HUES6 (cell line): ENCODE results near the gene DLGAP1.

Source experiments
- H3K27ac ChIP-seq: 2 replicates; pipeline ENCODE4 v1.7.0; 2013; ENCODE audit warnings: low read depth, mild to moderate bottlenecking, low read length, inconsistent platforms
- H3K27me3 ChIP-seq: 2 replicates; pipeline ENCODE4 v1.6.1; 2013; ENCODE audit warnings: low read length; ENCODE audit not compliant: control insufficient read depth, insufficient read depth
- H3K36me3 ChIP-seq: 2 replicates; pipeline ENCODE4 v1.6.1; 2013; ENCODE audit warnings: low read length; ENCODE audit not compliant: control insufficient read depth, insufficient read depth
- H3K4me1 ChIP-seq: 2 replicates; pipeline ENCODE4 v1.6.1; 2013; ENCODE audit warnings: low read length; ENCODE audit not compliant: control insufficient read depth, insufficient read depth
- H3K4me3 ChIP-seq: 2 replicates; pipeline ENCODE4 v1.5.1; 2013; ENCODE audit warnings: low read depth, low read length
- H3K9ac ChIP-seq: one replicate; pipeline ENCODE4 v1.6.1; 2013; ENCODE audit warnings: mild to moderate bottlenecking, low read length
- H3K9me3 ChIP-seq: 2 replicates; pipeline ENCODE4 v1.6.1; 2013; ENCODE audit warnings: low read depth, low read length; ENCODE audit not compliant: control insufficient read depth, insufficient read depth

DLGAP1 gene

DNA sequence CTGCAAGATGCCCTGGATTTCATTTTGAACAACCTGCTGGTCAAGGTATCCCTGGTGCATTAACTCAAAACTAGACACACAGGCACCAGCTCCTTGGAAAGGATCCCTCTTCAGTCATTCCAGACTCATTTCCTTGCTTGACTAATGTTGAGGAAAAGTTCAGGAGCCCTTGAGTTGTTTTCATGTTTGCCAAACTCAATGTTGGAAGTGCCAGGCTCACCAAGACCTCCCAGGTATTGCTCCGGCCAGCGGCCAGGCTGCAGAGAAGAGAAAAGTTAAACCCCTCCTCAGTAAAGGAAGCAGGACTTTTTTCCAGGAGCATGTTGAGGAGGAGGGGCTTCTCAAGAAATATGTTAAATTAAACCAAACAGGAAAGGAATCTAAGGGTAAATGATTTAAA is 962.4 kb downstream of the DLGAP1 start:
- no peak overlapping the region for H3K27ac ChIP-seq
- peaks cover 5% of the 10 kb centered on the region; the same call in 1 of the 2 replicates for H3K27me3 ChIP-seq
- H3K4me3 ChIP-seq = no peak overlapping the region
- no peaks in the 10 kb centered on the region for H3K9me3 ChIP-seq
- no peaks in the 10 kb centered on the region for H3K36me3 ChIP-seq
- H3K4me1 ChIP-seq = peaks cover 10% of the 10 kb centered on the region
- H3K9ac ChIP-seq = no peak overlapping the region

DNA sequence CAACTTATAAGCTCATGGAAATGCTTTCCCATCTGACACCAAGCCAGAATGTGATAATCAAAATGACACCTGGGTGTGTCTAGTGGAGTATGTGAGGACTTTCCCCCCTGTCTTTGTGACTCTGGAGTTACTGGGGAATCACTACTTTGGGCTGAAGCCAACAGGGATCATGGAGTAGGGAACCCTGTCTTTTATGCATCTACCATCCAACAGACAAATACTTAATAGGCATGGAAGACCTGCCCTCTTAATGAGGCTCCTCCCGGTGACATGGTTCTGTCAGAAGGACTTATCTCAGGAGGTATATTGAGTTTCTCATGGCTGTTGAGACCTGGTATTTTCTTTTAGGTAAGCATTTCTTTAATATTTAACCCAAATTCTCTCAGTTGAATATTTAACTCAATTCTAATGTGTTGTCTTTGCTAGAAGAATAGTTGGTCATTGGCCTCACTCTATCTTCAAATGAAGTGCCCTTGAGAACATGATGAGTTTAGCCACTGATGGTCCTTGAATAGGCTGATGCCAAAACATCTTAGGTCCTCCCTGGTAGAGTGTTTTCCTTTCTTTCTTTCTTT is 963.0 kb downstream of the DLGAP1 start:
- Histone ChIP-seq H3K9ac (no peak overlapping the region), H3K27me3 (no peaks in the 10 kb centered on the region), H3K36me3 (no peaks in the 10 kb centered on the region), H3K9me3 (no peaks in the 10 kb centered on the region), H3K27ac (no peak overlapping the region), H3K4me1 (peaks cover 10% of the 10 kb centered on the region), H3K4me3 (no peak overlapping the region)

- no peaks in the 10 kb centered on the region for H3K9me3 ChIP-seq
- no peak overlapping the region for H3K27ac ChIP-seq
- no peaks in the 10 kb centered on the region for H3K36me3 ChIP-seq
- no peak overlapping the region for H3K9ac ChIP-seq
- no peaks in the 10 kb centered on the region for H3K27me3 ChIP-seq
- no peak overlapping the region for H3K4me3 ChIP-seq
- peaks cover 7% of the 10 kb centered on the region for H3K4me1 ChIP-seq
Observed at GRCh38 chr18:3489462-3489861, 965.6 kb downstream of the DLGAP1 start.

DNA sequence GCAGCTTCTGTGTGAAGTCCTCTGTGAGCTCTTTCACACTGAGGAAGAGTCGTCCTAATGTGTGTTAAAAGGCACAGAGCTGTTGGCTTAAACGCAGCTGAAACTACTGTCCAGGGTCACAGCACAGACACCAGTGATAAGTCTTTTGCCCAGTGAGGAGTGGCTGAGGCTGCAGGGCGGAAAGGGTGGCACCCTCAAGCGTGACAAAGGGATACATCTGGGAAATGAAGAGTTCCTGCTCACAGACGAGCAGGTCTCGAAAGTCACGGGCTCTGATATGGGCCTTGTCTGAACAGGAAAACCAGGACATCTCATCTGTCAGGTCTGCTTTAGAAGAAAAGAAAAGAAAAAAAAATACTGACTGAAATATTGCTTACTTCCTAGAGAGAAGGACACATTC is 968.6 kb downstream of the DLGAP1 start:
- Histone ChIP-seq H3K4me1 (peaks cover 7% of the 10 kb centered on the region), H3K27me3 (no peaks in the 10 kb centered on the region), H3K27ac (no peak overlapping the region), H3K9ac (no peak overlapping the region), H3K9me3 (no peaks in the 10 kb centered on the region), H3K36me3 (no peaks in the 10 kb centered on the region), H3K4me3 (no peak overlapping the region)

DNA sequence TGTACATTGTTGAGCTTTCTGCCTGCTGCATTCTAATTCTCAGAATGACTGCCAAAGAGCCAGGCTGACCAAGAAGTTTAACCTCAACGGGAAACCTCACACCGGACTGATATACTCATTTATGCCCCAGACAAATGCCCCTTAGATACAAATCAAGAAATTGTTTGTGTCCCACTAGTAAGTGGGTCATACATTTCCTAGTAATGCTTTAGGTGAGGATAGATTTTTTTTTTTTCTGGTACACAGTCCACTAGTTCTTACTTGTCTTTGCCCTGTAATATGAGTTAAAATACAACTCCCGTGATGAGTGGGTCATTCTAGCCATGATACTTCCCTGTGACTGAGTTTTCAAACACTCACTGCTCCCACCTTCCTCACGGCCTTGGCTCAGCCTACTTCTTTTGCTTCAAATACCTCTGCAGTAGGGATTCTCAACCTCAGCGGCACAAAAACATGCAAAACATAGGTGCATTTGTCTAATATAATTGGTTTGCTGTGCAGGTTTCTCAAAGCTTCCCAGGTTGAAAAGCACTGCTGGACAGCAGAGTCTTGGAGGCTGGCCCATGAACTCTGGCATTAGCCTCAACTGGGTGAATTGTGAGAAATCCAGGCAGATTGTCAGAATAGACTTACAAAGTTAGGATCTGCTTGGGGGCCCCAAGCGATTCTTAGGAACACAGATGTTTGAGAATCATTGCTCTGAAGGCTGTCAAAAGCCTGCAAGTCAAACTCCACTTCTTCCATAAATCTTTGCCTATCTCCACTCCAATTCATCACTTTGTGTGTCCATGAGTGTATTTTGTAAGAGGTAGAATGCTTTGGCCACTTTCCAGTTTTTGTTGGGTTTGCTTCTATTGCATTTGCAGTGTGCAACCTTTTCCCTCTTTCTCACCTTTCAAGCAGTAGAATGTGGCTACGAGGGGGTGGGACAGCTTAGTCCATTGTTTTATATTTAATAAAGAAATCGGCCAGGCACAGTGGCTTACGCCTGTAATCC is 969.7 kb downstream of the DLGAP1 start:
- H3K9me3 ChIP-seq = no peaks in the 10 kb centered on the region
- H3K27me3 ChIP-seq = no peaks in the 10 kb centered on the region
- no peak overlapping the region for H3K4me3 ChIP-seq
- no peak overlapping the region for H3K27ac ChIP-seq
- H3K4me1 ChIP-seq = peaks cover 11% of the 10 kb centered on the region
- no peaks in the 10 kb centered on the region for H3K36me3 ChIP-seq
- H3K9ac ChIP-seq = no peak overlapping the region

DNA sequence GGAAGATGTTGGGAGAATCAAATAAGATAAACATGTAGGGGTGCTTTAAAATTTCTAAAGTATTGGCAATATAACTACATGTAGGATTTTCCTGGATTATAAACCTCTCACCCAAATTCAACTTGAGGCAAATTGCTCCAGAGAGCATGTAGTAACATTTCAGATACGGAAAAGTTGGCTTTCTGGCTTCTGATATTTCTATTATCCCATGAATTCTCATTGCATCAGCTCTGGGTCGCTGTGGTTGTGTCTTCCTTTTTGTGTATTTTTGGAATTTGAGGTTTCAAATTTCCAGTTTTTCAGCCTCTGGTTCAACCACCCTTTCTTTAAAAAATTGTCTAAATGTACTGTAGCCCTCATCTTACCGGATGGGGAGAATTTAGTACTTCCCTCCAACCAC is 972.8 kb downstream of the DLGAP1 start:
- H3K36me3 ChIP-seq = no peaks in the 10 kb centered on the region
- no peak overlapping the region for H3K9ac ChIP-seq
- no peaks in the 10 kb centered on the region for H3K9me3 ChIP-seq
- H3K4me1 ChIP-seq = peaks cover 11% of the 10 kb centered on the region
- H3K4me3 ChIP-seq = no peak overlapping the region
- no peak overlapping the region for H3K27ac ChIP-seq
- no peaks in the 10 kb centered on the region for H3K27me3 ChIP-seq

GRCh38 chr18:3481696-3482210 is 973.4 kb downstream of the DLGAP1 start:
- H3K4me3 ChIP-seq = no peak overlapping the region
- H3K27ac ChIP-seq = no peak overlapping the region
- H3K36me3 ChIP-seq = no peaks in the 10 kb centered on the region
- H3K27me3 ChIP-seq = no peaks in the 10 kb centered on the region
- H3K9ac ChIP-seq = no peak overlapping the region
- no peaks in the 10 kb centered on the region for H3K9me3 ChIP-seq
- H3K4me1 ChIP-seq = peaks cover 11% of the 10 kb centered on the region

DNA sequence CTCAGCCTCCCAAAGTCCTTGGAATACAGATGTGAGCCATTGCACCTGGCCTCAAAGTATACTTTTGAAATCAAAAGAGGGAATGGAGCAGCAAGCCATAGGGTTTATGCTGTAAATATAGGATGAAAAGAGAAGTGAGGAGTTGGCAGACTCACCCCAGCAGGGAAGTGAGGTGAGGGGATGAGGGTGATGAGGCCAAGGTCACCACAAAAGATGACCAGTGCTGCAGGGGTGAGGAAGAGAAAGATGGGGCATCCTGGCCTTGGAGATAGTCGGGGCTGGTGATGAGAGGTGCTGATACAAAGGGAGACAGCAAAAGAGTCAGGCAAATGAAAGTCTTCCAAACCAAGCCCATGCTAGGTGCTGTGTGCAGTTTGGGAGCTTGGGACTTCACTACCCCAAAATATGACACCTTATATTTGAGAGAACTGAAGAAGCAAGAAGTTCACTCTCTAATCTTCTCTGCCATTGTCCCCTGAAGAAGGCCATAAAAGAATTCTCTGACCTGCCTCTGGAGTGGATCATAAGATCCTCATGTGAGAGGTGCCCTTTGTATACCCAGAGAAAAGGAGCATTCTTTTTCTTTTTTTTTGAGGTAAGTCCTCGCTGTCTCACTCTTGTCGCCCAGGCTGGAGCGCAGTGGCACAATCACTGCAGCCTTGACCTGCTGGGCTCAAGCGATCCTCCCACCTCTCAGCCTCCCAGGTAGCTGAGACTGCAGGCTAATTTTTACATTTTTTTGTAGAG is 974.1 kb downstream of the DLGAP1 start:
- H3K27ac ChIP-seq = no peak overlapping the region
- no peak overlapping the region for H3K4me3 ChIP-seq
- H3K9ac ChIP-seq = no peak overlapping the region
- H3K36me3 ChIP-seq = no peaks in the 10 kb centered on the region
- no peaks in the 10 kb centered on the region for H3K9me3 ChIP-seq
- peaks cover 11% of the 10 kb centered on the region for H3K4me1 ChIP-seq
- H3K27me3 ChIP-seq = no peaks in the 10 kb centered on the region

- peaks cover 11% of the 10 kb centered on the region for H3K4me1 ChIP-seq
- no peak overlapping the region for H3K9ac ChIP-seq
- no peak overlapping the region for H3K27ac ChIP-seq
- no peaks in the 10 kb centered on the region for H3K27me3 ChIP-seq
- H3K9me3 ChIP-seq = peaks cover 3% of the 10 kb centered on the region
- no peaks in the 10 kb centered on the region for H3K36me3 ChIP-seq
- no peak overlapping the region for H3K4me3 ChIP-seq
Observed at GRCh38 chr18:3479978-3480509, 975.1 kb downstream of the DLGAP1 start.

DNA sequence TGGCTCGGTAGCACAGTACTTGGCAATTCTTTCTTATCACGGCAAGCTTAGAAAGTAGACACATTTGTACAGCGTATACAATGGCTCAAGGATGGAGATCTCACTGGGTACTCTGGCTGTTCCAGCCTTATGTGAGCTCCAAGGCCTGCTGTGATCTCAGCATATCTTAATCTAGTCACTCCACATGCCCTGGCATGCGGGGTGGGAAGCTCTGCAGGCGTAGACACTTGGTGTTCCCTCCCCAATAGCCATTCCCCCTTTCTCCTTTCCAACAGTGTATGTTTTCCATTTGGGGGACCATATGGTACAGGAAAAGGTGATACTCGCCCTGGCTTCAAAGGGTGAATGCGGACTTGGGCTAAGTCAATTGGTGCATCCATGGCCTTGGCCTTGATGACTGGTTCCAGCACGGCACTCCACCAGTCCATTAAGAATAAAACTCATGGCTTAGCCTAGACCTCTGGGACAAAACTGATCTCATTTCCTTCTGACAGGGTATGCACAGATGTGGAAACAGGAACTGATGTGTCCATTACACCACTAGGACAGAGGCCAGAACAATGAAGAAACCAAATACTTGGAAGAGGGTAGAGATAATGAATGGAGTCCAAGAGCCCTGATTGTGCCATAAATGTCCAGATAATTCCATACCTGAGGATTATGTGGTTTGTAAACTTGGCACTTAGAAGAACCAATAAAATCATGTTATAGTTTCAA is 976.7 kb downstream of the DLGAP1 start:
- Histone ChIP-seq H3K27me3 (no peaks in the 10 kb centered on the region), H3K27ac (no peak overlapping the region), H3K36me3 (no peaks in the 10 kb centered on the region), H3K4me3 (no peak overlapping the region), H3K9ac (no peak overlapping the region), H3K4me1 (peaks cover 11% of the 10 kb centered on the region), H3K9me3 (peaks cover 15% of the 10 kb centered on the region)
